Pons (tissue), 1 donor: ENCODE results near the gene KIF3B.
"Not testable (repeated sequence)": the region's sequence is repeated elsewhere in the genome, so short reads cannot be mapped to it uniquely, and the experiment has no call there.

ENCODE experiments used
- DNase-seq: peaks from one replicate; pipeline ENCODE4 v3.0.0-alpha.2; 2016; ENCODE audit warnings: low spot score

KIF3B gene

GRCh38 chr20:32248043-32248442 lies 29.4 kb upstream of the KIF3B start:
- no peak for DNase-seq

DNA sequence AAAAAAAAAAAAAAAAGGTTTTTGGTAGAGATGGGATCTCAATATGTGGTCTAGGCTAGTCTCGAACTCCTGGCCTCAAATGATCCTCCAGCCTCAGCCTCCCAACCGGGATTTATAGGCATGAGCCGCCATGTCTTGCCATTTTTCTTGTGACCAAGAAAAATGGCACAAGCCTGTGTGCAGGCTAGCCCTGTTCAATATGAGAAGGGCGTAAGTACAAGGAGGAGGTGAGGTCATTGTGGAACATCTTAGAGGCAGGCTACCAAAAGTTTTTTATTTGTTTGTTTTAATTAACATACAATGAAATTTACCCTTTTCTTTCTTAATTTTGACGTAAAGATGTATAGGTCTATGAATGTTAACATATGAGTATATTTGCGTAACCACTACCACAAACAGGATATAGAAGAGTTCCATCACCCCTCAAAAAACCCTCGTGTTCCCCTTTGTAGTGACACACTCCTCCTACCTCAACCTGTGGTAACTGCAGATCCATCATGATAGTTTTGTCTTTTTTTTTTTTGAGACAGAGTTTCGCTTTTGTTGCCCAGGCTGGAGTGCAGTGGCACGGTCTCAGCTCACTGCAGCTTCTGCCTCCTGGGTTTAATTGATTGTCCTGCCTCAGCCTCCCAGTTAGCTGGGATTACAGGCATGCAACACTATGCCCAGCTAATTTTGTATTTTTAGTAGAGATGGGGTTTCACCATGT lies 28.3 kb upstream of the KIF3B start:
- no peak for DNase-seq

GRCh38 chr20:32251470-32251869 lies 26.0 kb upstream of the KIF3B start:
- no peak for DNase-seq

DNA sequence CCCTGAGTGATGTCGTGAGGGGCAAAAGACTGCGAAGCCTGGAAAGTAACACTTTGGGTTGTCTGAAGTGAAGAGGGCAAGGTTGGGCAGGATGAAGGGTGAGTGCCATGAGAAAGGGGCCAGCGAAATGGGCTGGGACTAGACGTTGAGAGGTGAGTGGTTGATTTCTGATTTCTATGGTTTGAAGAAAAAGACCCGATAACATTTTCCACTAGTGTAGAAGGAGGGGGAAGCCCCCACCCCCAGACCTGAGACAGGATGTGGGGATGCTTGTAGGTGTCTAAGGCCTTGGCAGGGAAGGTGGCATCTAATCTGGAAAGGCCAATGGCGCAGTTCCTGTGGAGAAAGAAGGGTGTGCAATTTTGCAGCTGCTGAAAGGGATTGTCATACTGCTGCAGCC lies 25.3 kb upstream of the KIF3B start:
- DNase-seq = no peak

DNA sequence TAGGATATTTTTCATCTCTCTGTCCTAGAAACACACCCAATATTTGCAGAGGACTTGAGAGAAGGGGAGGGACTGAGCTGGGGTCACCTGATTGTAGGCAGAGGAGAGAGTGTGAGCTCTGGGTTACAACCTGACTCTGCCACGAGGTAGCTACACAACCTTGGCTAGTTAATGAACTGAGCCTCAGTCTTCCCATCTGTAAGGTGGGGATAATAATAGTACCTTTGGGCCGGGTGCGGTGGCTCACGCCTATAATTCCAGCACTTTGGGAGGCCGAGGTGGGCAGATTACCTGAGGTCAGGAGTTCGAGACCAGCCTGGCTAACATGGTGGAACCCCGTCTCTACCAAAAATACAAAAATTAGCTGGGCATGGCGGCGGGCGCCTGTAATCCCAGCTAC lies 16.5 kb upstream of the KIF3B start:
- not testable (repeated sequence) for DNase-seq

DNA sequence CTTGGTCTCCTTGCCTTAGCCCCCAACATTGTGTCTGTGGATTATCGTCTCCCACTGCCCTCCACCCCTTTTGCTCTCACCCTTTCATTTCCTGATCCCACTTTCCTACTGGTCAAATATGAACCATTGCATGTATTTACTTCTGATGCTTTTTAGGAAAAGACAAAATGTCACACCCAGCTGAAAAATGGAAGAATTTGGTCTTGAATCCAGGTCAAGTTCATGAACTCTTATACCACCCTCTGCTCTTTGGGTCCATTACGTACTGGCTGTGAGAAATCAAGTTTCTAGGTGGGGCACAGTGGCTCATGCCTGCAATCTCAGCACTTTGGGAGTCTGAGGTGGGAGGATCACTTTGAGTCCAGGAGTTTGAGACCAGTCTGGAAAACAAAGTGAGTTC lies 15.8 kb upstream of the KIF3B start:
- no peak for DNase-seq

- no peak for DNase-seq
These were observed 14.0 kb upstream of the KIF3B start for GRCh38 chr20:32263398-32263954.

- DNase-seq = no peak
These were observed 5.8 kb upstream of the KIF3B start for GRCh38 chr20:32271620-32272019.

DNA sequence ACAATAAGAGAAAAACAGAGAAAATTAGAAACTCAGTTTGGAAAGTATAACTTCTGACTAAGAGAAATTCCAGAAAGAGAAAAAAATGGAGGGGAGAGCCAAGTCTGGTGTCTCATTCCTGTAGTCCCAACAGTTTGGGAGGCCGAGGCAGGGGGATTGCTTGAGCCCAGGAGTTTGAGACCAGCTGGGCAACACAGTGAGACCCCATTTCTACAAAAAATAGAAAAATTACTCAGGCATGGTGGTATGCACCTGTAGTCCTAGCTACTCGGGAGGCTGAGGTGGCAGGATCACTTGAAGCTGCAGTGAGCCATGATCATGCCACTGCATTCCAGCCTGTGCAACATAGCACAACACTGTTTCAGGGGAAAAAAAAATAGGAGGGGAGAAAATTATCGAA lies 3.1 kb upstream of the KIF3B start:
- no peak for DNase-seq

DNA sequence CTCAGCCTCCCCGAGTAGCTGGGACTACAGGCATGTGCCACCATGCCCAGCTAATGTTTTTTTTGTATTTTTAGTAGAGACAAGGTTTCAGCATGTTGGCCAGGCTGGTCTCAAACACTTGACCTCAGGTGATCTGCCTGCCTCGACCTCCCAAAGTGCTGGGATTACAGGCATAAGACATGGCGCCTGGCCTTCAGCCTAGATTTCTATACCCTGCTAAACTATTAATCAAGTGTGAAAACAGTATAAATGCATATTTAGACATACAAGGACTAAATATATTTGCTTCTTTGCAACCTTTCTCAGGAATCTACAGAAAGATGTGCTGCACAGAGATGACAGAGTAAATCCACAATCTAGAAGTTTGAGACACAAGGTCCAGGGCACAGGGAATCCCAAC lies 2.3 kb upstream of the KIF3B start:
- not testable (repeated sequence) for DNase-seq

GRCh38 chr20:32278199-32278643 lies 770 bp downstream of the KIF3B start:
- DNase-seq = no peak

- no peak for DNase-seq
These were observed 4.3 kb downstream of the KIF3B start for GRCh38 chr20:32281711-32282110.

- peak; percentile 53 for DNase-seq
These were observed 5.0 kb downstream of the KIF3B start for GRCh38 chr20:32282461-32282860.

GRCh38 chr20:32285082-32285620 lies 7.7 kb downstream of the KIF3B start:
- DNase-seq = no peak

- DNase-seq = no peak
These were observed 8.3 kb downstream of the KIF3B start for GRCh38 chr20:32285621-32286371.

DNA sequence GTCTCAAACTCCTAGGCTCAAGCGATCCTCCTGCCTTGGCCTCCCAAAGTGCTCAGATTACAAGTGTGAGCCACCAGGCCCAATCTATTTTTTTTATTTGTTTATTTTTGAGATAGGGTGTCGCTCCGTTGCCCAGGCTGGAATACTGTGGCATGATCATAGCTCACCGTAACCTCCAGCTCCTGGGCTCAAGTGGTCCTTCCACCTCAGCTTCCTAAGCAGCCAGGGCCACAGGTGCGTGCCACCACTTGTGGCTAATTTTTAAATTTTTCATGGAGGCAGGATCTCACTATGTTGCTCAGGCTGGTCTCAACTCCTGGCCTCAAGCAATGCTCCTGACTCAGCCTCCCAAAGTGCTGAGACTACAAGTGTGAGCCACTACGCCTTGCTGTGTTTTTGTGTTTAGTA lies 9.8 kb downstream of the KIF3B start:
- DNase-seq = no peak

- DNase-seq = no peak
These were observed 10.9 kb downstream of the KIF3B start for GRCh38 chr20:32288225-32288849.

- DNase-seq = not testable (repeated sequence)
These were observed 11.8 kb downstream of the KIF3B start for GRCh38 chr20:32289299-32289660.

DNA sequence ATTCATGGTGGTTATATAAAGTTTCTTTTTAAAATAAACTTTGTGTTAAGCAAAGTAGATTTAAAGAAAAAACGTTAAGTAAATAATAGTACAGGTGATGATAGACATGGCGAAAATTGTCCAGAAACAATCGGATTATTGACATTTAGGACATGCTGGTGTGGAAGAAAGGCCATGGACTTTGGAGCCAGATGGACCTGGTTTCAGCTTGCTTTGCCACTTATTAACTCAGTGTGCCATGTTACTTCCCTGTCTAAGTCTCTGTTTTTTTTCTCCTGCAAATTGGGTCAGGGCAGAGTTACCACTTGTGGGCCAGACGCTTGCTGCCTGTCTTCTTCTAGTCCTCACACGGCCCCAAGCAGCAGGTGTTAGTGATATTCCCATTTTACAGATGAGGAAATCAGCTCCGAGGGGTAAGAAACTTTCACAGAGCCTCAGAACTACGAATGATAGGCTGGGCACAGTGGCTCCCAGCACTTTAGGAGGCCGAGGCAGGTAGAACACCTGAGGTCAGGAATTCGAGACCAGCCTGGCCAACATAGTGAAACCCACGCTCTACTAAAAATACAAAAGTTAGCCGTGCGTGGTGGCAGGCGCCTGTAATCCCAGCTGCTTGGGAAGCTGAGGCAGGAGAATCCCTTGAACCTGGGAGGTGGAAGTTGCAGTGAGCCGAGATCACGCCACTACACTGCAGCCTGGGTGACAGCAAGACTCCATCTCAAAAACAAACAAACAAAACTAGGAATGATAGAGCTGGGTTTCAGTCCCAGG lies 12.4 kb downstream of the KIF3B start:
- no peak for DNase-seq

GRCh38 chr20:32291166-32291565 lies 13.7 kb downstream of the KIF3B start:
- no peak for DNase-seq

GRCh38 chr20:32292548-32292947 lies 15.1 kb downstream of the KIF3B start:
- DNase-seq = no peak

- peak; percentile 57 for DNase-seq
These were observed 16.6 kb downstream of the KIF3B start for GRCh38 chr20:32294071-32294470.
